Limb (tissue), 2 donors: ENCODE measurements around the gene FMNL3.
"Not testable (repeated sequence)": the region's sequence is repeated elsewhere in the genome, so short reads cannot be mapped to it uniquely, and the experiment has no call there.

Experiments used
- DNase-seq, 2 donors: peaks; one replicate each; pipeline ENCODE4 v3.0.0-alpha.2; 2016; ENCODE audit errors: extremely low spot score in 2 of 2

The FMNL3 gene

GRCh38 chr12:49717800-49718199, 10.6 kb upstream of the FMNL3 start:
- DNase-seq: not testable (repeated sequence)

- DNase-seq: no peak
Measured at GRCh38 chr12:49716553-49716952, 9.3 kb upstream of the FMNL3 start.

GRCh38 chr12:49713952-49714351, 6.7 kb upstream of the FMNL3 start:
- DNase-seq: not testable (repeated sequence)

- no peak for DNase-seq
Measured at GRCh38 chr12:49708851-49709250, 1.6 kb upstream of the FMNL3 start.

- DNase-seq: no peak
Measured at GRCh38 chr12:49707812-49708147, 575 bp upstream of the FMNL3 start.

GRCh38 chr12:49706351-49707127, 666 bp downstream of the FMNL3 start:
- DNase-seq: peak; percentile 44 to 78

GRCh38 chr12:49705479-49706134, 1.6 kb downstream of the FMNL3 start:
- DNase-seq: peak in 1 of 2 donors; percentile 38

GRCh38 chr12:49703647-49704137, 3.5 kb downstream of the FMNL3 start:
- no peak for DNase-seq

GRCh38 chr12:49702676-49703215, 4.5 kb downstream of the FMNL3 start:
- DNase-seq: no peak

- no peak for DNase-seq
Measured at GRCh38 chr12:49702009-49702408, 5.2 kb downstream of the FMNL3 start.

GRCh38 chr12:49698619-49699545, 8.3 kb downstream of the FMNL3 start:
- no peak for DNase-seq

- DNase-seq: no peak
Measured at GRCh38 chr12:49697808-49698207, 9.4 kb downstream of the FMNL3 start.

- DNase-seq: no peak
Measured at GRCh38 chr12:49696723-49697122, 10.5 kb downstream of the FMNL3 start.

GRCh38 chr12:49693931-49694444, 13.2 kb downstream of the FMNL3 start:
- no peak for DNase-seq

GRCh38 chr12:49692851-49693250, 14.4 kb downstream of the FMNL3 start:
- no peak for DNase-seq

GRCh38 chr12:49689785-49690184, 17.4 kb downstream of the FMNL3 start:
- DNase-seq: no peak

GRCh38 chr12:49689237-49689636, 18.0 kb downstream of the FMNL3 start:
- no peak for DNase-seq

GRCh38 chr12:49687941-49688340, 19.3 kb downstream of the FMNL3 start:
- no peak for DNase-seq

- no peak for DNase-seq
Measured at GRCh38 chr12:49684310-49684854, 22.8 kb downstream of the FMNL3 start.

GRCh38 chr12:49683599-49684309, 23.5 kb downstream of the FMNL3 start:
- DNase-seq: no peak
